Measurements from ENCODE around the gene R3HDM4.

Gene R3HDM4

GRCh38 chr19:925087-925525, 12.1 kb upstream of the R3HDM4 start:
- H3K79me2 ChIP-seq (ENCODE audit: insufficient read depth, low read length), result no peaks in the 10 kb centered on the region
- no peaks in the 10 kb centered on the region for H3K9me2 ChIP-seq (ENCODE audit: low read depth, low read length)
- no peak for TF ChIP-seq EZH2 (IDR thresholded peaks at IDR 0.05; ENCODE audit: borderline replicate concordance, low read length)
- TF ChIP-seq CTCF (IDR thresholded peaks at IDR 0.05; ENCODE audit: low read length), result no peak

GRCh38 chr19:924553-925086, 11.6 kb upstream of the R3HDM4 start:
- peaks cover 32% of the 10 kb centered on the region for H3K4me1 ChIP-seq (ENCODE audit: insufficient read depth, low read length, severe bottlenecking)
- H3K9me3 ChIP-seq (ENCODE audit: low read length), result no peaks in the 10 kb centered on the region
- no peak for TF ChIP-seq CTCF (IDR thresholded peaks at IDR 0.05; ENCODE audit: low read length)
- no peak for TF ChIP-seq EZH2 (IDR thresholded peaks at IDR 0.05; ENCODE audit: borderline replicate concordance, low read length)
- no peak overlapping the region for H2AFZ ChIP-seq (ENCODE audit: low read length)
- peak overlapping the region; percentile 64 for H3K4me3 ChIP-seq (ENCODE audit: low read depth, low read length, poor library complexity, severe bottlenecking)
- no peaks in the 10 kb centered on the region for H3K79me2 ChIP-seq (ENCODE audit: insufficient read depth, low read length)
- no peaks in the 10 kb centered on the region; the same call in none of the 2 replicates for H3K27me3 ChIP-seq (ENCODE audit: insufficient read depth, low read length)
- peak overlapping the region; percentile 52 for H3K9ac ChIP-seq (ENCODE audit: low read length)
- H3F3A ChIP-seq (ENCODE audit: insufficient read depth, low read length), result no peaks in the 10 kb centered on the region
- H3K9me2 ChIP-seq (ENCODE audit: low read depth, low read length), result no peaks in the 10 kb centered on the region
- no peaks in the 10 kb centered on the region for H4K20me1 ChIP-seq (ENCODE audit: insufficient read depth, low read length)
- H3K4me2 ChIP-seq (ENCODE audit: low read length), result peak overlapping the region; percentile 79
- no peaks in the 10 kb centered on the region for H3K36me3 ChIP-seq (ENCODE audit: insufficient read depth, low read length)
- H3K27ac ChIP-seq (ENCODE audit: low read depth, low read length, poor library complexity, severe bottlenecking), result no peak overlapping the region

More at GRCh38 chr19:925087-925525, 12.1 kb upstream of the R3HDM4 start:
- Histone ChIP-seq H3K4me3 (ENCODE audit: low read depth, low read length, poor library complexity, severe bottlenecking) (peak overlapping the region; percentile 64), H3K4me2 (ENCODE audit: low read length) (peak overlapping the region; percentile 79), H3K27ac (ENCODE audit: low read depth, low read length, poor library complexity, severe bottlenecking) (peak overlapping the region; percentile 19), H3K4me1 (ENCODE audit: insufficient read depth, low read length, severe bottlenecking) (peaks cover 29% of the 10 kb centered on the region), H3K9ac (ENCODE audit: low read length) (peak overlapping the region; percentile 52), H3F3A (ENCODE audit: insufficient read depth, low read length) (no peaks in the 10 kb centered on the region), H3K9me3 (ENCODE audit: low read length) (no peaks in the 10 kb centered on the region), H4K20me1 (ENCODE audit: insufficient read depth, low read length) (no peaks in the 10 kb centered on the region), H3K36me3 (ENCODE audit: insufficient read depth, low read length) (no peaks in the 10 kb centered on the region), H3K27me3 (ENCODE audit: insufficient read depth, low read length) (no peaks in the 10 kb centered on the region; the same call in none of the 2 replicates), H2AFZ (ENCODE audit: low read length) (no peak overlapping the region)

DNA sequence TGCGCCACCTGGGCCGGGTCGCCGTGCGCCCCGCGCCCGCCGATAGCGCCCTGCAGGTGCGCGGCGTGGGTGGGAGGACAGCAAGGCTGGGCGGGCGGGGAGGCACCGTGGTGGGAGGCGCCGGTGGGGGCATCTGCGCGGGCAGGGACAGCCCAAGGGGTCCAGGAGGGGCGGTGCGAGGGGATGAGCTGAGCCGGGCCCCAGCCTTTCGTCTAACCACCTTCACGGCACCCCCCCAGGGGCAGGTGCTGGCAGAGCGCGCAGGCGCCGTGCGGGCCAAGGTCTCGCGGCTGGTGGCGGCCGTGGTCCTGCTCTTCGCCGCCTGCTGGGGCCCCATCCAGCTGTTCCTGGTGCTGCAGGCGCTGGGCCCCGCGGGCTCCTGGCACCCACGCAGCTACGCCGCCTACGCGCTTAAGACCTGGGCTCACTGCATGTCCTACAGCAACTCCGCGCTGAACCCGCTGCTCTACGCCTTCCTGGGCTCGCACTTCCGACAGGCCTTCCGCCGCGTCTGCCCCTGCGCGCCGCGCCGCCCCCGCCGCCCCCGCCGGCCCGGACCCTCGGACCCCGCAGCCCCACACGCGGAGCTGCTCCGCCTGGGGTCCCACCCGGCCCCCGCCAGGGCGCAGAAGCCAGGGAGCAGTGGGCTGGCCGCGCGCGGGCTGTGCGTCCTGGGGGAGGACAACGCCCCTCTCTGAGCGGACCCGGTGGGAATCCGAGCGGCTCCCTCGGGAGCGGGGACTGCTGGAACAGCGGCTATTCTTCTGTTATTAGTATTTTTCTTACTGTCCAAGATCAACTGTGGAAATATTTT, 7.2 kb upstream of the R3HDM4 start:
- Histone ChIP-seq H3K27me3 (ENCODE audit: insufficient read depth, low read length) (peaks cover 13% of the 10 kb centered on the region; the same call in 1 of the 2 replicates), H3K4me3 (ENCODE audit: low read depth, low read length, poor library complexity, severe bottlenecking) (peak overlapping the region; percentile 44), H3K9ac (ENCODE audit: low read length) (no peak overlapping the region; the same call in 1 of the 2 replicates), H4K20me1 (ENCODE audit: insufficient read depth, low read length) (no peaks in the 10 kb centered on the region), H3K9me3 (ENCODE audit: low read length) (no peaks in the 10 kb centered on the region), H3K4me1 (ENCODE audit: insufficient read depth, low read length, severe bottlenecking) (peaks cover 43% of the 10 kb centered on the region), H3K4me2 (ENCODE audit: low read length) (peak overlapping the region; percentile 41), H3K9me2 (ENCODE audit: low read depth, low read length) (no peaks in the 10 kb centered on the region), H2AFZ (ENCODE audit: low read length) (no peak overlapping the region), H3F3A (ENCODE audit: insufficient read depth, low read length) (no peaks in the 10 kb centered on the region), H3K36me3 (ENCODE audit: insufficient read depth, low read length) (no peaks in the 10 kb centered on the region), H3K27ac (ENCODE audit: low read depth, low read length, poor library complexity, severe bottlenecking) (no peak overlapping the region), H3K79me2 (ENCODE audit: insufficient read depth, low read length) (no peaks in the 10 kb centered on the region)
- no peak for TF ChIP-seq CTCF (IDR thresholded peaks at IDR 0.05; ENCODE audit: low read length)
- TF ChIP-seq EZH2 (IDR thresholded peaks at IDR 0.05; ENCODE audit: borderline replicate concordance, low read length), result no peak

All from OCI-LY1 (cell line).